Kidney (tissue), 14 donors: ENCODE data around the gene FBLN7. TPM values are rescaled to one million over a fixed set of nuclear protein-coding genes. Genes with fewer than 3 reads are reported as not detected.

Experiments used
- DNase-seq, 5 donors: peaks; one replicate each; pipeline ENCODE4 v3.0.0-alpha.2; 2013 to 2020
- FAIRE-seq: peaks from 2 replicates; lab custom pipeline; 2012; peaks lifted over from hg19 to GRCh38; lab: Jason Lieb, UNC
- H3K27ac ChIP-seq, 2 donors: one replicate each; pipeline ENCODE4 v1.7.0; 2013; ENCODE audit warnings: low read depth in 2 of 2, low read length in 2 of 2, inconsistent platforms in 1 of 2
- H3K27me3 ChIP-seq: one replicate; pipeline ENCODE4 v1.7.1; 2013; ENCODE audit warnings: low read length, inconsistent platforms; ENCODE audit not compliant: control insufficient read depth, insufficient read depth
- H3K36me3 ChIP-seq, 3 donors: one replicate each; pipeline versions ENCODE4 v1.7.0 to v1.7.1; 2013; ENCODE audit warnings: low read length in 3 of 3, control low read depth in 1 of 3, inconsistent platforms in 1 of 3; ENCODE audit not compliant: insufficient read depth in 3 of 3, control insufficient read depth in 2 of 3
- H3K4me1 ChIP-seq, 3 donors: one replicate each; pipeline versions ENCODE4 v1.7.0 to v1.7.1; 2013; ENCODE audit warnings: low read length in 3 of 3, inconsistent platforms in 1 of 3, low read depth in 1 of 3; ENCODE audit not compliant: control insufficient read depth in 2 of 3, insufficient read depth in 2 of 3
- H3K4me3 ChIP-seq, 3 donors: one replicate each; pipeline versions ENCODE4 v1.7.0 to v1.8.1; 2013; ENCODE audit warnings: low read length in 3 of 3, control low read depth in 1 of 3, inconsistent platforms in 1 of 3
- H3K9ac ChIP-seq, 3 donors: one replicate each; pipeline versions ENCODE4 v1.7.0 to v1.7.1; 2013; ENCODE audit warnings: low read length in 3 of 3, control low read depth in 1 of 3, inconsistent platforms in 1 of 3
- H3K9me3 ChIP-seq, 3 donors: one replicate each; pipeline versions ENCODE4 v1.7.0 to v1.7.1; 2013; ENCODE audit warnings: low read length in 3 of 3, control low read depth in 1 of 3, inconsistent platforms in 1 of 3; ENCODE audit not compliant: control insufficient read depth in 2 of 3, insufficient read depth in 1 of 3
- CTCF ChIP-seq: IDR thresholded peaks from 3 replicates; pipeline ENCODE4 v1.5.1; 2012; ENCODE audit warnings: mild to moderate bottlenecking, moderate library complexity, borderline replicate concordance; ENCODE audit not compliant: insufficient read depth; ENCODE audit errors: extremely low read depth
- intact Hi-C: fragments of 100-400 bp; cut with DNase I; formaldehyde crosslinking; loops from one replicate; pipeline ENCODE4 v1.11.1; 2022
- polyA plus RNA-seq: library from polyadenylated mRNA; stranded (reverse); fragments of 350-450 nt; fragmentation: Illumina TruSeq; extraction: RNeasy Lipid Tissue Mini Kit (QIAGEN cat#74804); gene quantifications from one replicate; pipeline ENCODE4 v1.2.3, GENCODE V29; 2014; ENCODE audit warnings: low read depth, low replicate concordance; ENCODE audit not compliant: insufficient read depth
- total RNA-seq: library from RNA; stranded (reverse); fragmentation: NEBNext Ultra II Directional; extraction: Animal tissue kit (Norgen Biotek cat#: 25700); gene quantifications from one replicate; pipeline ENCODE4 v1.2.1, GENCODE V29; 2021
- donor health status: control.
- donor health status: control.
- donor health status: control.
- donor health status: control.
- donor health status: control.
- donor health status: DM: yes; HTN: yes; CAD: no.
- donor health status: Normal renal cell carcinoma (clear cell type).

The FBLN7 gene
- total and polyA plus RNA-seq, 2 donors from 2014 or later = 0.71 to 4.6 TPM

- Histone ChIP-seq H3K27me3 (no peaks in the 10 kb centered on the region), H3K4me3 (no peak overlapping the region), H3K36me3 (no peaks in the 10 kb centered on the region), H3K4me1 (no peaks in the 10 kb centered on the region), H3K9ac (no peak overlapping the region), H3K27ac (no peak overlapping the region), H3K9me3 (no peaks in the 10 kb centered on the region)
- FAIRE-seq (no peak), DNase-seq (peak in 2 of 5 donors; percentile 10 to 16)
- intact Hi-C loops = no loop called here
- no peak for TF ChIP-seq CTCF
Measured at GRCh38 chr2:112163541-112163981, 25.4 kb downstream of the FBLN7 start.

- FAIRE-seq (no peak), DNase-seq (peak in 2 of 5 donors; percentile 20 to 47)
- Histone ChIP-seq H3K27me3 (no peaks in the 10 kb centered on the region), H3K36me3 (no peaks in the 10 kb centered on the region), H3K9me3 (no peaks in the 10 kb centered on the region), H3K4me1 (no peaks in the 10 kb centered on the region), H3K4me3 (no peak overlapping the region), H3K27ac (no peak overlapping the region), H3K9ac (no peak overlapping the region)
- TF ChIP-seq CTCF = no peak
- intact Hi-C loops = no loop called here
Measured at GRCh38 chr2:112164876-112165275, 26.7 kb downstream of the FBLN7 start.

- no peak for FAIRE-seq
- Histone ChIP-seq H3K4me3 (no peak overlapping the region), H3K9ac (no peak overlapping the region), H3K36me3 (no peaks in the 10 kb centered on the region), H3K9me3 (no peaks in the 10 kb centered on the region), H3K27me3 (no peaks in the 10 kb centered on the region), H3K27ac (no peak overlapping the region), H3K4me1 (no peaks in the 10 kb centered on the region)
- peak in 1 of 5 donors; percentile 22 for DNase-seq
- intact Hi-C loops = no loop called here
- no peak for TF ChIP-seq CTCF
Measured at GRCh38 chr2:112165296-112165695, 27.1 kb downstream of the FBLN7 start.
